ENCODE data around the gene KCTD5.

The KCTD5 gene

GRCh38 chr16:2742323-2743006 lies 60.1 kb downstream of the KCTD5 start:
- no peak for DNase-seq (ENCODE audit: low read depth in 1 of 2, low spot score in 1 of 2)
- TF ChIP-seq JUND (IDR thresholded peaks at IDR 0.05; ENCODE audit: low read depth) = no peak
- in situ Hi-C loops (cut with HindIII; ENCODE audit: low pct_unique_long_range_greater_than_20kb, low sequenced_read_pairs) = no loop called here

- in situ Hi-C loops (cut with HindIII; ENCODE audit: low pct_unique_long_range_greater_than_20kb, low sequenced_read_pairs) = no loop called here
- TF ChIP-seq JUND (IDR thresholded peaks at IDR 0.05; ENCODE audit: low read depth) = no peak
Observed at GRCh38 chr16:2743007-2743810, 60.9 kb downstream of the KCTD5 start.

GRCh38 chr16:2744711-2745110 lies 62.4 kb downstream of the KCTD5 start:
- TF ChIP-seq JUND (IDR thresholded peaks at IDR 0.05; ENCODE audit: low read depth) = no peak
- in situ Hi-C loops (cut with HindIII; ENCODE audit: low pct_unique_long_range_greater_than_20kb, low sequenced_read_pairs) = no loop called here
- DNase-seq (ENCODE audit: low read depth in 1 of 2, low spot score in 1 of 2) = peak in 1 of 2 experiments; percentile 43

More at GRCh38 chr16:2743007-2743810, 60.9 kb downstream of the KCTD5 start:
- no peak for DNase-seq (ENCODE audit: low read depth in 1 of 2, low spot score in 1 of 2)

- no peak for TF ChIP-seq JUND (IDR thresholded peaks at IDR 0.05; ENCODE audit: low read depth)
- DNase-seq (ENCODE audit: low read depth in 1 of 2, low spot score in 1 of 2) = no peak
- in situ Hi-C loops (cut with HindIII; ENCODE audit: low pct_unique_long_range_greater_than_20kb, low sequenced_read_pairs) = no loop called here
Observed at GRCh38 chr16:2745116-2745890, 63.0 kb downstream of the KCTD5 start.

- no peak for DNase-seq (ENCODE audit: low read depth in 1 of 2, low spot score in 1 of 2)
- in situ Hi-C loops (cut with HindIII; ENCODE audit: low pct_unique_long_range_greater_than_20kb, low sequenced_read_pairs) = no loop called here
- no peak for TF ChIP-seq JUND (IDR thresholded peaks at IDR 0.05; ENCODE audit: low read depth)
Observed at GRCh38 chr16:2745961-2746360, 63.6 kb downstream of the KCTD5 start.

- no peak for TF ChIP-seq JUND (IDR thresholded peaks at IDR 0.05; ENCODE audit: low read depth)
- no peak for DNase-seq (ENCODE audit: low read depth in 1 of 2, low spot score in 1 of 2)
- in situ Hi-C loops (cut with HindIII; ENCODE audit: low pct_unique_long_range_greater_than_20kb, low sequenced_read_pairs) = no loop called here
Observed at GRCh38 chr16:2748757-2749455, 66.6 kb downstream of the KCTD5 start.

GRCh38 chr16:2749476-2749875 lies 67.2 kb downstream of the KCTD5 start:
- no peak for TF ChIP-seq JUND (IDR thresholded peaks at IDR 0.05; ENCODE audit: low read depth)
- DNase-seq (ENCODE audit: low read depth in 1 of 2, low spot score in 1 of 2) = no peak
- in situ Hi-C loops (cut with HindIII; ENCODE audit: low pct_unique_long_range_greater_than_20kb, low sequenced_read_pairs) = no loop called here

GRCh38 chr16:2749936-2750335 lies 67.6 kb downstream of the KCTD5 start:
- TF ChIP-seq JUND (IDR thresholded peaks at IDR 0.05; ENCODE audit: low read depth) = no peak
- no peak for DNase-seq (ENCODE audit: low read depth in 1 of 2, low spot score in 1 of 2)
- in situ Hi-C loops (cut with HindIII; ENCODE audit: low pct_unique_long_range_greater_than_20kb, low sequenced_read_pairs) = no loop called here

GRCh38 chr16:2751577-2752034 lies 69.3 kb downstream of the KCTD5 start:
- TF ChIP-seq JUND (IDR thresholded peaks at IDR 0.05; ENCODE audit: low read depth) = no peak
- DNase-seq (ENCODE audit: low read depth in 1 of 2, low spot score in 1 of 2) = peak; percentile 39 to 59
- in situ Hi-C loops (cut with HindIII; ENCODE audit: low pct_unique_long_range_greater_than_20kb, low sequenced_read_pairs) = no loop called here

- in situ Hi-C loops (cut with HindIII; ENCODE audit: low pct_unique_long_range_greater_than_20kb, low sequenced_read_pairs) = no loop called here
- peak; percentile 95 to 97 for DNase-seq (ENCODE audit: low read depth in 1 of 2, low spot score in 1 of 2)
- no peak for TF ChIP-seq JUND (IDR thresholded peaks at IDR 0.05; ENCODE audit: low read depth)
Observed at GRCh38 chr16:2752035-2752849, 69.9 kb downstream of the KCTD5 start, which contains the start of gene SRRM2. Gene SRRM2, plus strand, starts transcription at chr16:2752638. Its CDS starts 3,727 bp downstream, at chr16:2756365.

All from T47D (cell line).